ENCODE results near the gene PDC. TPM values are rescaled to one million over a fixed set of nuclear protein-coding genes. Genes with fewer than 3 reads are reported as not detected.
"Not testable (repeated sequence)": the region's sequence is repeated elsewhere in the genome, so short reads cannot be mapped to it uniquely, and the experiment has no call there.

PDC gene
- polyA plus RNA-seq, 1 experiment: not detected

DNA sequence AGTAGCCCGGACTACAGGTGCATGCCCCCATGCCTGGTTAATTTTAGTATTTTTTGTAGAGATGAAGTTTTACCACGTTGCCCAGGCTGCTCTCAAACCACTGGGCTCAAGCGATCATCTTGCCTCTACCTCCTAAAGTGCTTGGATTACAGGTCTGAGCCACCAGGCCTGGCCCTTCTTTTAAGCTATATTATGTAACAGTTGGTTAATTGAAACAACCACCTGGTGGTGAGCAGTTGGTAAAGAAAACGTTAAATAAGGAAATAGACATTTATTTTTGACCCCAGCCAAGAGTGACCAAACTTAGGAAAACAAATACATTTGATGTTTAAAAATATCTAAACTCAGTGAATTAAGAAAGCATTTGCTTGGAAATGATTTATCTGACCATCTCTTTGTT is 12.1 kb upstream of the PDC start:
- no peaks in the 10 kb centered on the region for H3K36me3 ChIP-seq (ENCODE audit: control insufficient read depth, insufficient read depth, low read length)
- DNase-seq (ENCODE audit: low read depth): no peak
- TF ChIP-seq, protein P1, sequence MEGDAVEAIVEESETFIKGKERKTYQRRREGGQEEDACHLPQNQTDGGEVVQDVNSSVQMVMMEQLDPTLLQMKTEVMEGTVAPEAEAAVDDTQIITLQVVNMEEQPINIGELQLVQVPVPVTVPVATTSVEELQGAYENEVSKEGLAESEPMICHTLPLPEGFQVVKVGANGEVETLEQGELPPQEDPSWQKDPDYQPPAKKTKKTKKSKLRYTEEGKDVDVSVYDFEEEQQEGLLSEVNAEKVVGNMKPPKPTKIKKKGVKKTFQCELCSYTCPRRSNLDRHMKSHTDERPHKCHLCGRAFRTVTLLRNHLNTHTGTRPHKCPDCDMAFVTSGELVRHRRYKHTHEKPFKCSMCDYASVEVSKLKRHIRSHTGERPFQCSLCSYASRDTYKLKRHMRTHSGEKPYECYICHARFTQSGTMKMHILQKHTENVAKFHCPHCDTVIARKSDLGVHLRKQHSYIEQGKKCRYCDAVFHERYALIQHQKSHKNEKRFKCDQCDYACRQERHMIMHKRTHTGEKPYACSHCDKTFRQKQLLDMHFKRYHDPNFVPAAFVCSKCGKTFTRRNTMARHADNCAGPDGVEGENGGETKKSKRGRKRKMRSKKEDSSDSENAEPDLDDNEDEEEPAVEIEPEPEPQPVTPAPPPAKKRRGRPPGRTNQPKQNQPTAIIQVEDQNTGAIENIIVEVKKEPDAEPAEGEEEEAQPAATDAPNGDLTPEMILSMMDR (IDR thresholded peaks at IDR 0.05; ENCODE audit: insufficient read depth, low read depth, low read length): no peak
- POLR2A ChIA-PET: no interaction called here
- no peak overlapping the region for H3K4me3 ChIP-seq (ENCODE audit: low read depth, low read length)
- CTCF ChIA-PET: interaction anchor here (1.2 kb wide), 1 partner anchor 10 kb away, joined by 7 read pairs; no protein-coding TSS in a partner anchor
- H3K27me3 ChIP-seq (ENCODE audit: control insufficient read depth, insufficient read depth, low read length): no peaks in the 10 kb centered on the region

DNA sequence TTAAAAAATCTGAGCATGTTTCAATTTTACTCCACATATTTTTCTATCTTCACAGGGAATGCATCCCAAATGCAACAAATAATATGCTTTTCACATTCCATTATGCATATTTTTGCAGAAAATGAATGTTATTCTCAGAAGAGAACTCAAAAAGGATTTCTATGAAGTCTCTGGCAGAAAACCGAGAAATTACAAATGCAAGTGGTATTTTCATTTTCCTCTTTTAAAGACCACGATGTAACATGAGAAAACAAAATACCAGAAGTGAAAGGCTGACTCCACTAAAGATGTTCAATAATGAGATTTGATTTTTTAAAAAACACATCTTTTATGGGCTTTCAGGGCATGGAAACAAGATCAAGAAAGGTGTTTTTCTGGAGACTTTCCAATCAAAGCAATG is 5.0 kb upstream of the PDC start:
- no peak overlapping the region for H3K4me3 ChIP-seq (ENCODE audit: low read depth, low read length)
- DNase-seq (ENCODE audit: low read depth): peak; percentile 9
- ChIA-PET POLR2A (no interaction called here), CTCF (no interaction called here)
- no peaks in the 10 kb centered on the region for H3K27me3 ChIP-seq (ENCODE audit: control insufficient read depth, insufficient read depth, low read length)
- TF ChIP-seq, protein P1 (IDR thresholded peaks at IDR 0.05; ENCODE audit: insufficient read depth, low read depth, low read length): no peak
- no peaks in the 10 kb centered on the region for H3K36me3 ChIP-seq (ENCODE audit: control insufficient read depth, insufficient read depth, low read length)

DNA sequence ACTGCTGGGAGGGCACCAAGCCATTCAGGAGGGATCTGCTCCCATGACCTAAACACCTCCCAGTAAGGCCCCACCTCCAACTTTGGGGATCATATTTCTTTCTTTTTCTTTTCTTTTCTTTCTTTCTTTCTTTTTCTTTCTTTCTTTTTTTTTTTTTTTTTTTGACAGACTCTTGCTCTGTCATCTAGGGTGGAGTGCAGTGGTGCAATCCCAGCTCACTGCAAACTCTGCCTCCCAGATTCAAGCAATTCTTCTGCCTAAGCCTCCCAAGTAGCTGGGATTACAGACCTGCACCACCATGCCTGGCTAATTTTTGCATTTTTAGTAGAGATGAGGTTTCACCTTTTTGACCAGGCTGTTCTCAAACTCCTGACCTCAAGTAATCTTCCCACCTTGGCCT is 4.6 kb upstream of the PDC start:
- H3K27me3 ChIP-seq (ENCODE audit: control insufficient read depth, insufficient read depth, low read length); POLR2A ChIA-PET; H3K4me3 ChIP-seq (ENCODE audit: low read depth, low read length); DNase-seq (ENCODE audit: low read depth); H3K36me3 ChIP-seq (ENCODE audit: control insufficient read depth, insufficient read depth, low read length): not testable (repeated sequence)
- CTCF ChIA-PET: interaction anchor here (0.7 kb wide), 1 partner anchor 61 kb away, joined by 3 read pairs; no protein-coding TSS in a partner anchor

DNA sequence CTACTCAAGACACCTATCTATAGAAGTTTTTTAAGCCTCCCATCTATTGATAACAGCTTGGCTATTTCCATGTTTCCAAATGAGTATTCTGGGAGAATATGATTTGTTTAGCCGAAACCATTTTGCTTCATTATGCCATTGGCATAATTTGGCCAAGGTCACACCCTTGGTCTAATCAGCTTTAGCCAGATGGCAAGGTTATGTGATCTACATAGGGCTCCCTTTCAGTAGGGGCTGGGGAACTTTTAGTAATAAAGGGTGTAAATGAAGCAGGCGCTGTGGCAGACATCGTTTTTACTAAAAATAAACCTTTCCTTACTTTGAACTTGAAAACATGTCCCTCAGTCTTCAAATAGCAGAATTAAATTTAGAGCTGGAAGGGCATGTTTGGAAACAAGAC is 3.0 kb upstream of the PDC start:
- H3K27me3 ChIP-seq (ENCODE audit: control insufficient read depth, insufficient read depth, low read length): no peaks in the 10 kb centered on the region
- TF ChIP-seq, protein P1 (IDR thresholded peaks at IDR 0.05; ENCODE audit: insufficient read depth, low read depth, low read length): no peak
- ChIA-PET POLR2A (no interaction called here), CTCF (interaction anchor here (0.6 kb wide), 1 partner anchor 219 kb away, joined by 3 read pairs; no protein-coding TSS in a partner anchor)
- no peak for DNase-seq (ENCODE audit: low read depth)
- H3K36me3 ChIP-seq (ENCODE audit: control insufficient read depth, insufficient read depth, low read length): no peaks in the 10 kb centered on the region
- H3K4me3 ChIP-seq (ENCODE audit: low read depth, low read length): no peak overlapping the region

DNA sequence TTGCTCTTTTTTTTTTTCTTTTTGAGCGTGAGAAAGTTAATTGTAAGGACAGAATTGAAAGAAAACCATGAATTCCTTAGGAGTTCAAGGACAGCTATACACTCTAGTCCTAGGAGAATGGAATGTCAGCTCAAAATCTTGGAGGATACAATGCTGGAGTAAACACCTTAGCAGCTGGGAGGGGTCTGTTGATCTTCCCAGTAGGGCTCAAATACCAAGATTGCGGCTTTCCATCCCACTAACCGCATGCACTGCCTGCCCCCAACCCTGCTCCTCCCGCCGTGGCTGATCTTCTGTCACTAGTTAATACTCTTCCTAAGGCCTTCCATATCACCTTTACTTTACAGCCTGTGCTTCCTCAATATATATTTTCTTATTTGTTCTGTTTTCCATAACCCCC is 2.6 kb upstream of the PDC start:
- POLR2A ChIA-PET: no interaction called here
- CTCF ChIA-PET: interaction anchor here (0.6 kb wide), 1 partner anchor 219 kb away, joined by 3 read pairs; no protein-coding TSS in a partner anchor
- no peak for DNase-seq (ENCODE audit: low read depth)
- TF ChIP-seq, protein P1 (IDR thresholded peaks at IDR 0.05; ENCODE audit: insufficient read depth, low read depth, low read length): no peak
- Histone ChIP-seq H3K27me3 (ENCODE audit: control insufficient read depth, insufficient read depth, low read length) (no peaks in the 10 kb centered on the region), H3K36me3 (ENCODE audit: control insufficient read depth, insufficient read depth, low read length) (no peaks in the 10 kb centered on the region), H3K4me3 (ENCODE audit: low read depth, low read length) (no peak overlapping the region)

DNA sequence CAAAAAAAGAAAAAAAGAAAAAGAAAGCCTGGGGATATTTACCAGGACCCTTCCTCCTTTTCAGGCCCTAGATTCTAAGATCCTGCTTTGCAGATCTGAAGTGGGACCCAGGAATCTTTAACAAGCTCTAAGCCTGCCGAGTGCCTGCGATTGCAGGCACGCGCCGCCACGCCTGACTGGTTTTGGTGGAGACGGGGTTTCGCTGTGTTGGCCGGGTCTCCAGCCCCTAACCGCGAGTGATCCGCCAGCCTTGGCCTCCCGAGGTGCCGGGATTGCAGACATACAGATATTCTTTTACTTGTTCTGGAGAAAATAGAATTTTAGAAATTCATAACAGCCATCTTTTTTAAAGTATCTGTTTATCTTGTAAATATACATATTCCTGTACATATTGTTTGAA is 1.8 kb downstream of the PDC start:
- H3K36me3 ChIP-seq (ENCODE audit: control insufficient read depth, insufficient read depth, low read length); POLR2A ChIA-PET; CTCF ChIA-PET; H3K4me3 ChIP-seq (ENCODE audit: low read depth, low read length); DNase-seq (ENCODE audit: low read depth); H3K27me3 ChIP-seq (ENCODE audit: control insufficient read depth, insufficient read depth, low read length): not testable (repeated sequence)

Data from BJ (cell line).